ENCODE results near the gene NSMCE1.
"Not testable (repeated sequence)": the region's sequence is repeated elsewhere in the genome, so short reads cannot be mapped to it uniquely, and the experiment has no call there.

NSMCE1 gene

GRCh38 chr16:27269300-27270150 is 953 bp upstream of the NSMCE1 start:
- no peak for DNase-seq

DNA sequence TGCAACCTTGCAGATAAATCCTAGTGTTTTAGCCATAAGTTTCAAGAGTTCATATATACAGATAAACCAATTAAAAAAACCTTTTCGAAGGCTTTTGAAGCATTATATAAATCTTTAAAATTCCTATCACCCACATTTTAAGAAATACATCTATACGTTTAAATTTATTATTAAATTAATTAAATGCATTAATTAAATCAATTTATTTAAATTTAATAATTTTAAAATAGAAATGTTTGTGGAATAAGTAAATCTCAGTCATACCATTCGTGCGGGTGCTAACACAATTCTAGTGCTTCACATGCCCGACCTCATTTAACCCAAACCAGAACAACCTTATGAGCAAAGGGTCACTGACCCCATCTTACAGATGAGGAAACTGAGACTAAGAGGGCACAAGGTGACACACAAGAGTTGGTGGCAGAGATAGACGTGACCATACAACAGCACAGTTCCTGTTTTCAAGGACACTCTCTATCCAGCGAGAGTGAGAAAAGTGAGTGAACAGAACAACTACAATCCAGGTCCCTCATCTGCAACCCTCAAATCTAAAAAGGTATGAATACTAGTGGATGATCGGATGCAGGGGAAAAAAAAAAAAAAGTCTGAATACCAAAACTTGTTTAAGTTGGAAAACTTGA is 1.4 kb downstream of the NSMCE1 start:
- DNase-seq = no peak

- no peak for DNase-seq
Observed at GRCh38 chr16:27265982-27266381, 2.6 kb downstream of the NSMCE1 start.

- DNase-seq = no peak
Observed at GRCh38 chr16:27264151-27264550, 4.4 kb downstream of the NSMCE1 start.

DNA sequence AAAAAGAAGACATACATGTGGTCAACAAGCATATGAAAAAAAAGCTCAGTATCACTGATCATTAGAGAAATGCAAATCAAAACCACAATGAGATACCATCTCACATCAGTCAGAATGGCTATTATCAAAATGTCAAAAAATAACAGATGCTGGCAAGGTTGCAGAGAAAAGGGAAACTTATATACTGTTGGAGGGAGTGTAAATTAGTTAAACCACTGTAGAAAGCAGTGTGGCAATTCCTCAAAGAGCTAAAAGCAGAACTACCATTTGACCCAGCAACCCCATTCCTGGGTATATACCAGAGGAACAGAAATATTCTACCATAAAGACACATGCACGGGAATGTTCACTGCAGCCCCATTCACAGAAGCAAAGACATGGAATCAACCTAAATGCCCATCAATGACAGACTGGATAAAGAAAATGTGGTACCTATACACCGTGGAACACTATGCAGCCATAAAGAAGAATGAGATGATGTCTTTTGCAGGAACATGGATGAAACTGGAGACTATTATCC is 5.6 kb downstream of the NSMCE1 start:
- DNase-seq = not testable (repeated sequence)

DNA sequence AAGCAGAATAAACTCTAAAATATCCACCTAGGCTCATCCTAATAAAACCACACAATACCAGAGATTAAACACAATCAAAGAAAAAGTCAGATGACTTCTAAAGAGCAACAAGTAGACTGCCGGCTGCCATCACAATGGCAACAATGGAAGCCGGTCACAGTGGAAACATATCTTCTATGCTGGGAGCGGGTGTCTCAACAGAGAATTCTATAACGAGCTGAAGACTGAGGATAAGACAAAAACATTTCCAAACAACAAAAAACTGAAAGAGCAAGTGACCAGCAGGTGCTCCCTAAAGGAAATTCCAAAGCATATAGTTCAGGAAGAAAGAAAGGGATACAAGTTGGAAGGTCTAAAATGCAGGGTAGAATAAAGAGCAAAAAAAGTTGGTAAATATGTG is 8.9 kb downstream of the NSMCE1 start:
- DNase-seq = no peak

- no peak for DNase-seq
Observed at GRCh38 chr16:27258241-27258734, 10.3 kb downstream of the NSMCE1 start.

GRCh38 chr16:27257271-27257670 is 11.3 kb downstream of the NSMCE1 start:
- no peak for DNase-seq

- no peak for DNase-seq
Observed at GRCh38 chr16:27256861-27257260, 11.7 kb downstream of the NSMCE1 start.

DNA sequence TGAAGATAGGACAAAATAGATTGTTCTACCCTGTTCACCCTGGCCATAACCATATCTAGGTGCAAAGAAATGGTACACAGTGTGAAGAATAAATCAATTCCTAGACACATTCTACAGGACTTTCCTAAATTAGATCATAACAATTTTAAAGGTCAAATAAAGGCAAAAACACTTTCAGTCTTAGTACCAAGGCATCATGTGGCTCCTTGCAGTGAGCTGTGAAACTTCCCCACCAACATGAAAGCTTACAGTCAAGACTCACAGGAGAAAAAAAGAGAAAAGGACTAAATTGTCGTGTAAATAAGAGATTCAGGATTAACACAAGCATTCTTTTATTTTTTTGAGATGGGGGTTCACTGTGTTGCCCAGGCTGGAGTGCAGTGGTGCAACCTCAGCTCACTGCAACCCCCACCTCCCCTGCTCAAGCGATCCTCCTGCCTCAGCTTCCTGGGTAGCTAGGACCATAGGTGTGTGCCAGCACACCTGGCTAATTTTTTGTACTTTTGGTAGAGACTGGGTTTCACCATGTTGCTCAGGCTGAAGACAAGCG is 14.2 kb downstream of the NSMCE1 start:
- DNase-seq = peak; percentile 13

DNA sequence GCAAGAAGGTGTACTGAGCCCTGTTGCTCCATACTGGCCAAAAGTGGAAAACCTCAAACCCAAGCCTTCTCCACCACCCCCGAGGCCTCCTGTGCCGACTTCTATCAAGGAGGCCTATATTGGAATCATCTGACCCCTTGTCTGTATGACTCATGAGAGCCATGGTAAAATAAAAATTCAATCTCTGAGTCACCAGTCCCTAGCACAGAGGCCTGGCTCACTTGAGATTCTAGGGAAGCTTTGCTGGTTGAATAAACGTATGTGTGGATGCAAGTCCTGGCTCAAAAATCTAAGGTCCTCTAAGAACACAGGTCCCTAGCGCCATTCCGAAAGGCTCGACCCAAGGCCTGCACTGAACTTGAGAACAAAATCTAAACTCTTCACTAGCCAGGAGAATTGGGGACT is 15.0 kb downstream of the NSMCE1 start:
- DNase-seq = no peak

DNA sequence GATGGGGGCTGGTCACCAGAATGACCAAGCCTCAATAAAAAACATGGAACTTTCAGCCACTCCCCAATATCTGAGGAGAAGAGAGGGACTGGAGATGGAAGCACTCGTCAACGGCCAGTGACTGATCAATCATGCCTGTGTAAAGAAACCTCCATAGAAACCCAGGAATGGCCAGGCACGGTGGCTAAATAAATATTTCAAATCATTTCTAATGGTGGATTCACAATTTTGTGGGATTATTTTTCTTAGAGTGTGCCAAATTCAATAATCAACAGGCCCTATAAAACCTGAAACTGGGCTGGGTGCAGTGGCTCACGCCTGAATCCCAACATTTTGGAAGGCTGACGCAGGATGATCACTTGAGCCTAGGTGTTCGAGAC is 16.4 kb downstream of the NSMCE1 start:
- no peak for DNase-seq

GRCh38 chr16:27251541-27252205 is 16.9 kb downstream of the NSMCE1 start:
- DNase-seq = no peak

DNA sequence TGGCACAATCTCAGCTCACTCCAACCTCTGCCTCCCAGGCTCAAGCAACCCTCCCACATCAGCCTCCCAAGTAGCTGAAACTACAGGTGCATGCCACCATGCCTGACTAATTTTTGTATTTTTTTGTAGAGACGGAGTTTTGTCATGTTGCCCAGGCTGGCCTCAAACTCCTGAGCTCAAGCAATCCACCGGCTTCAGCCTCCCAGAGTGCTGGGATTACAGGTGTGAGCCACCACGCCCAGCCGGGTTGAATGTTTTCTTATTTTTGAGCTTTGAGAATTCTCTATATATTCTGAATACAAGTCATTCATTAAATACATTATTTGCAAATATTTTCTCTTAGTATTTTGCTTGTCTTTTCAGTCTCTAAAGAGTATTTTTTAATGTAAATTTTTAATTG is 19.7 kb downstream of the NSMCE1 start:
- not testable (repeated sequence) for DNase-seq

DNA sequence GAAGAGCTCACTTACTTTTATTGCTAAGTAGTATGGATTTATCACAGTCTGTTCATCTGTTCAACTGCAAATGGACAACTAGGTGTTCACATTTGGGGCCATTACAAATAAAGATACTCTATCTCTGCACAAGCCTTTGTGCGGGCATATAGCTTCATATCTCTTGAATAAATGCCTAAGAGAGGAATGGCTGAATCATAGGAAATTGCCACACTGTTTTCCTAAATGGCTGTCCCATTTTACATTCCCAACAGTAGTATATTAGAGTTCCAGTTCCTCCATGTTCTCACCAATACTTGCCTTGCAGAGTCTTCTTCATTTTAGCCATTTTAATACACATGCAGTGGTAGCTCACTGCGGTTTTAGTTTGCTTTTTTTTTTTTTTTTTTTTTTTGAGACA is 20.5 kb downstream of the NSMCE1 start:
- DNase-seq = no peak

- DNase-seq = not testable (repeated sequence)
Observed at GRCh38 chr16:27247076-27247475, 21.5 kb downstream of the NSMCE1 start.

- DNase-seq = no peak
Observed at GRCh38 chr16:27246439-27246838, 22.1 kb downstream of the NSMCE1 start.

- DNase-seq = peak; percentile 51
Observed at GRCh38 chr16:27245276-27246172, 23.0 kb downstream of the NSMCE1 start.

DNA sequence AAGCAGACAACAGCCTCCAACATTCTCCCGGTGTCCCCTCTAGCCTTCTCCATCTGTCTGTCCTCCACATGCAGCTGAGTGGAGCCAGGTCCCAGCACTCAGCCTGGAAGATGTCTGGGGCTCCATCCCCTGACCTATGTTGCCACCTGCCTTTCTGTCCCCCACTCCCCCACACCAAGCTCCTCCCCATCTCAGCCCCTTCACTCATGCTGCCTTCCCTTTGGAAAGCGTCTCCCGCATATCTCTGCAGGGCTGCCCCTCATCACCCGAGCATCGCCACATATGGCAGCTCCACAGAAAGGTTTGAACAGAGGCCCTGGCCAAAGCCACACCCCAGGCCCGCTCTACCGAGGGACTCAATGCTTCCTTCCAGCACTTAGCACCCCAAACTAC is 24.2 kb downstream of the NSMCE1 start:
- no peak for DNase-seq

DNA sequence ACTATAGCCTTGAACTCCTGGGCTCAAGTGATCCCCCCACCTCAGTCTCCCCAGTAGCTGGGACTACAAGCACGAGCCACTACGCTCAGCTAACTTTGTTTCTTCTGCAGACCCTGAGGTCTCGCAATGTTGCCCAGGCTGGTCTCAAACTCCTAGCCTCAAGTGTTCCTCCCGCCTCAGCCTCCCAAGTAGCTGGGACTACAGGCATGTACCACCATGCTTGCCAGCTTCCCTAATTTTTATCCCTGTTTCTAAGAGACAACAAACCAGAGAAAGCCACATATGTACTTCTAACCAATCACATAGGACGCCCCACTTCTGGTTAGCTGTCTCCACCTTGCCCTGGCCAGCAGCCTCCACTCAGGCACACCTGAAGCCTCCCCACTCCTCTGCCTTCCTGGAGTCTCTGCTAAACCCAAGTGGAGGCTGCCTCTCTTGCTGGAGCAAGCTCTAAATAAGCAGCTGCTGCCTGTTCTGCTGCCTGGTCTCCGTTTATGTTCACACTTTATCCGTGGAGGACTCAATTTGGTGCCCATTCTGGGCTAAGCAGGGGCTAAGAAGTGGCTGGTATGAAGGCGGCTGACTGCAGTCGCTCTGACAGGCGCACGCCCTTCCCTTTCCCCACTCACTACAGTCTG is 24.7 kb downstream of the NSMCE1 start:
- DNase-seq = no peak

GRCh38 chr16:27242868-27243590 is 25.5 kb downstream of the NSMCE1 start:
- no peak for DNase-seq

Data from stimulated activated naive CD4-positive, alpha-beta T cell treated with Interleukin-2 at 50 U/mL for 16 hours (primary cell).